Urothelium cell line (cell line): Measurements from ENCODE around the gene CMIP.

ENCODE experiments used
- DNase-seq: peaks from one replicate; pipeline ENCODE4 v3.0.0; 2011; ENCODE audit warnings: low spot score, mixed read lengths
- FAIRE-seq: peaks from 2 replicates; lab custom pipeline; 2011; peaks lifted over from hg19 to GRCh38; lab: Jason Lieb, UNC

The CMIP gene

DNA sequence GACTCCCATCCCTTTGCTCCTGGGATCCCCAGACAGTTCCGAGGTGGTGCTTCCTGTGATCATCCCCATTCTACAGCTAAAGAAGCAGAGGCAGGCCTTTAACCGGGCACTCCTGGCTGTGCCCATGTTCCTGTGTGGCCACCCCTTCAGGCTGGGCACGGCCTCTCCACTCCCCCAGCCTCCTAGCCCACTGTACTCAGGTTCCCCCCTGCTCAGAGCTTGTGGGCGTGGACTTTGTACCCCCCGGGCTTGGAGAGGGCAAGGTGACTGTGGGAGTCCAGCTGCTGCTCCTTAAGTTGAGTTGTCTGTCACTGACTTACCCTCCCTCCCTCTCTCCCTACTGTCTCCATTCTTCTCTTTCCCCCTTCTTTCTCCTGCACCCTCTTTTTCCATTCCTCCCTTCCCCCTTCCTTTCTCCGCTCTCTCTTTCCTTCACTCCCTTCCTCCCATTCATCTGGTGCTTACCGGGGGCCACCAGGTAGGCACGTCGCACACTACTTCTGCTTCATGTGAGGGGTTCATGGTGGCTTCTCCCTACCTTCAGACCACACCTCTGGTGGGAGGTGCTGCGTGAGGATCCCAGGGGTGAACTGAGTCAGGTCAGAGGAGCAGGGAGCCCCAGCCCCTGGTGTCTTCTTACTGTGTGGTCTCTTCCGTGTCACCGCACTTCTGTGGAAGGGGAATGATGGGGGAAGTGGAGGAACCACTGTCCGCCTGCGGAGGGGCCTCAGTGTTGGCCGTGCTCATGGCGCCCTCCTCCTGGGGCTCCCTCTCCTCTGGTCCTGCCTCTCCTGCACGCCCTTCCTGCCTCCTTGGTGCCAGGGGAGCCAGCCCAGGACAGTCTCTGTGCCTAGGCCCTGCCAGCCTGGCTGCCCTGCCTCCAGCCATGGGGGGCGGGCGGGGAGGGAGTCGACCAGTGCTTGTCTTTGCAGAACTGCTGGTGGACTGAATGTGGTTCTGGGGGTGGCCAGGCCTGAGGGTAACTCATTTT is 29.7 kb downstream of the CMIP start:
- FAIRE-seq, result no peak
- no peak for DNase-seq

DNA sequence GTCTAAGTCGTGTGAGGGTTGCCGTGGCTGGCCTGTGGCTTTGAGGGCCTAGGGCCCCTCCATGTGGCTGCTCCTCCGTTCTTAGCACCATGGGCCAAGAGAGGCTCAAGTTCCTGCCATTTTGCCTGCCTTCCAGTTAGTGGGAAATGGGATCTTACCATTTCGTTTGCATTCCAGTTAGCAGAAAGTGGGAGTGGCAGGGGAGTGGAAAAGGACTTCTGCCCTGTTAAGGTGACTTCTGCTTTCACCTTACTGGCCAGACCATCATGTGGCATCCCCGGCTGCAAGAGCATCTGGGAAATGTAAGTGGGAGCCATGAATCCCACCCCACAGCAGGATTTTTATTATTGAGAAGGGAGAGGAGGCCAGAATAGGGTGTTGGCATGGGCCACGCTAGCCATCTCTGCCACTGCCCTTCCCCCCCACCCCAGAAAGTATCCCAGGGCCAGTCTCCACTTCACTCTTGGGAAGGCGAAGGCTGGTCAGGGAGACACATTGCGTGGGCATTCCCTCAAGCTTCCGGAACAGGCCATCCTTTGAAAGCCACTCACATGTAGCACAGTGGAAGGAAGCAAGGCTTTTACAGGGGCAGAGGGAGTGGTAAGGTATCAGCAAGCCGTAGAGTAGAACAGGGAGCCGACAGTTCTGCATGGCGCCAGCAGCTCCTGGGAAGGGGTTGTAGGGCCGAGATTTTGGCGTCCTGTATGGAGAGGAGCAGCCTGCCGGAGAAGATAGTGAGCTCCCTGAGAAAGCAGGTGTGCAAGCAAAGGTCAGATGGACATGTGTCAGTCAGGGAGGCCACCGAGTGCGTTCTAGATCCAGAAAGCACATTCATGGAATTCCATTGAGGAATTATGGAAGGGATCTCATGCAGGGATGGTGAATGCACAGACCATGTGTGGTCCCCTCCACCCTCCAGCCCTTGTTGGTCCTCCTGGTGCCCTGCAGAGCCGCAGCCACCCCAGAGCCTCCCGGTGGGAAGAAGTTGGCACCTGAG is 33.4 kb downstream of the CMIP start:
- FAIRE-seq, result no peak
- no peak for DNase-seq

DNA sequence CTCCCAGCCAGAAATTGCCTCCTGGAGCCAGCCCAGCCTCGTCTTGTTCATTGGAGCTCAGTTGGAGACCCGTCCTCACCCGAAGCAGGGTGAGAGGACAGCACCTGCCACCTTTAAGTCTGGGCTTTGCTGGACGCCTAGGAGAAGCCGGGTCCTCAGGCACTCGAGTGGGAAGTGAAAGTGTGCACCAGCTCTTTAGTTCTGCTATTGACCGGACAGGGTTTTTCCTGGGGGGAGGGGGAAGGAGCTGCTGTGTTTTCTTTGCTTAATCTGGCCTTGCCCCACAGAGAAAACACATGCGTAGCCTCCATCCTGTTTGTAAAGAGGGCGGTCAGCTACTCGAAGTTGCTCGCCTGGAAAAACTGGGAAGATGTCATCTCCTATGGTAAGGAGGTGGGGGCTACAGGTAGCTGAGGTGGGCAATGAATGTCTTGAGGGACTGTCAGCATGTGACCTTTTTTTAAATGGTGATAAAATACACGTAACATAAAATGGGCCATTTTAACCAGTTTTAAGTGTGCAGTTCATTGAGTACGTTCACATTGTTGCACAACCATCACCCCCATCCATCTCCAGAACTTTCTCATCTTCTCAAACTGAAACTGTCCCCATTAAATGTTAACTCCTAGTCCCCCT is 34.4 kb downstream of the CMIP start:
- FAIRE-seq (no peak), DNase-seq (no peak)

DNA sequence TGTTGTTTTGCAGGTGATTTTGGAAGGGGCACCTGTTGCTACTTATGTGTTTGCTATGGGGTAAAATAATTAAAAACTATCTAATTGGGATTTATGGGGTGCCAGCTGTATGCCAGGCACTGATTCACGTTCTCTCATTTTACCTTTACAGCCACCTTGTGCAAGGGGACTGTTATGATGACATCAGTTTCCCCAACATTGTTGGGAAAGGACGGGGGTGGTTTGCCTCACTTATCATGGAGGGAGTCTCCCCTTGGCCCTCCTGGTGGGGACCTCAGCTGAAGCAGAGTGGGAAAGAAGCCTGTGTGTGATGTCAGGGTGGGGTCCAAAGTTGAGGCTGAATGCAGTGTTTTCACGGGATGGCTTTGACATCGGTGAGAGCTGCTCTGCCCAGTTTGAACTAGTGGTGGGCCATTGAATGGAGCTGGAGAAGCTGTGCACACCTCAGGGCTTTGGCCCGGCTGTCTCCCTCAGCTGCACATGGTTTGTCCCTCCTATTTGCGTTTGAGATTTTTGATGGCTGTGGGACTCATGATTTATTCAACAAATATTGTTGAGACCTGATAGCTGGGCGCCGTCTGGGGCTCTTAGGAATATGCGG is 36.1 kb downstream of the CMIP start:
- FAIRE-seq, result no peak
- no peak for DNase-seq

DNA sequence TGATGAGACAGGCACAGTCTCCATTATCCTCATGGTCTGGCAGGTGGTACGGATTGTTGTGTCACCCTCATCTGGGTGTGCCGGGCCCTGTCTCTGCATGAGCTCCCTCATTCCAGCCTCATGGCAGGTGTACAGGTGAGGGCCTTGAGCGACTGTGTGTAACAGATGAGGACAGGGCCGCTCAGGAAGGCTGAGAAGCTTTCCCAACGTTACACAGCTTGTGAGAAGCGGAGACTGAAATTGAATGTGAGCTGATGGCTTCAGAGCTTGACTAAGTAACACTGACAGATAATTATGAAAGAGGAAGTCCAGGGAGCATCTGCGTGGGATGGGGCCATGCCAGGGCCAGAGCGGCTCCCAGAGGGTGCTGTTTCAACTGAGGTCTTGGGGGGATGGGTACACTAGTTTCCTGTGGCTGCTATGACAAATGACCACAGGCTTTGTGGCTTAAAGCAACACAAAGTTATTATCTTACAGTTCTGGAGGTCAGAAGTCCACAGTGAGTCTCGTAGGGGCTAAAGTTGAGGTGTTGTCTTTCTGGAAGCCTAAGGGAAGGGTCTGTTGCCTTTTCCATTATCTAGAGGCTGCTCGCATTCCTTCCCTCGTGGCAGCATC is 36.7 kb downstream of the CMIP start:
- DNase-seq (no peak), FAIRE-seq (no peak)

DNA sequence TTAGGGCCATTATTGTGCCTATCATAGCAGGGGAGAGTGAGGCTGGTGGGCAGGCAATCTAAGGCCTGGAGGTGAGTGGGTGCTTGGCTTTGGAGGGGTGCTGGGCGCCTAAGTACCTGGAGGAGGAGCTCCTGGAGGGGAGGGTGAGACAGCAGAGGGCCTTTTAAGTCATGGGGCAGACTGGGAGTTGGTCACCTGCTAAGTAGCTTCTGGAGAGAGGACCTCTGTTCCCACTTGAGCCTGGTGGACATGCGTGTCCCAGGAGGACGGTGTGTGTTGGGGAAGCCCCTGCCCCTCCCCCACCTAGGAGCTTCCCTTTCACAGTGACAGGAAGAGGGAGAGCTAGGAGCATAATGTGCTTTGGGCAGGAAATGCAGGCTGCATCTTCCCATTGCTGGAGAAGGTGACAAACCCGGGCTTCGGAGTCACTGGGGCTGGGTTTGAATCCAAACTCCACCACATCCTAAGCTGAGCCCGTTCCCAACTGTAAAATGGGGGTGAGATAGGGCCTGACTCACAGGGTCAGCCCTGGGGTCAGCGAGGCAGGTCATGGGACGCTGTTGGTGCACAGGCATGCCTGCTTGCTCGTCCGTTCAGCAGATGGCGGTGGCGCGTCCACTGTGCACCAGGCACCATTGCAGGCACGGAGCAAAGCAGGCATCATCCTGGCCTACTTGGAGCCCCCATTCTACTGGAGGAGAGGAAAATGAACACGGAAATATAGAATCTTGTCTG is 37.9 kb downstream of the CMIP start:
- DNase-seq (no peak), FAIRE-seq (no peak)

DNA sequence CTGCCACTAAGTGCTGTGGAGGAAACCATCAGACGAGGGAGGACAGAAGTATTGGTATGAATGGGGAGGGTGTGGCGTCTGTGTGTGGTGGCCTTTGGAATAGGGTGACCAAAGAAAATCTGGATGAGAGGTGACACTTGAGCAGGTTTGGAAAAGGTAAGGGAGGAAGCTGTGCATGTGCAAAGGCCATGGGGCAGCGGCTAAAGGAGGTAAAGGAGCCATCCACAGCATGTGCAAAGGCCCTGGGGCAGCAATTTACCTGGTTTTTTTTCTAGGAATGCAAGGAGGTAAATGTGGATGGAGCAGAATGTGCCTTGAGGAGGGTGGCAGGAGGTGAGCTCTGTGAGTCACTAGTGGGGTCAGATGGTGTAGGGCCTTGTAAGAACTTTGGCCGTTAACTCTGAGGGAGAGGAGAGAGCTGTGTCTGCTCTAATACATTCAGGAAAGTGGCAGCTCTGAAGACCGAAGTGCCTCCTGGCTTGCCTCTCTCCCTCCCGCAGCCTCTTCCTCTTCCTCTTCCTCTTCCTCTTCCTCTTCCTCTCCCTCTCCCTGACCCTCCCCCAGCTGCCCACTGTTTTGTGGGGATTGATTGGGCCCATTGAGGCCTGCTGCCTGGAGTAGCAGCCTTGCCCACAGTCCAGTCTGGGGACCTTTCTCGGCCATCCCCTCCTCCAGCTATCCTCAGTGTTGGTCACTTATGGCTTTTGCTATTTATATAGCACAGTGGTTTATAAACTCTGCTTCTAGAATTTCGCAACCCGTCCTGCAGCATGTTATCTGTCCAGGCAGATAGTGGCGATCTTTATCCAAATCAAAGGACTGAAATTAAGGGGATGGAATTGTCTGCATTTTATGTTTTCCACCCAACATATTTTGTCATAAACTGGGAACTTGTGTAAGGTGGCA is 38.7 kb downstream of the CMIP start:
- DNase-seq, result no peak
- no peak for FAIRE-seq

DNA sequence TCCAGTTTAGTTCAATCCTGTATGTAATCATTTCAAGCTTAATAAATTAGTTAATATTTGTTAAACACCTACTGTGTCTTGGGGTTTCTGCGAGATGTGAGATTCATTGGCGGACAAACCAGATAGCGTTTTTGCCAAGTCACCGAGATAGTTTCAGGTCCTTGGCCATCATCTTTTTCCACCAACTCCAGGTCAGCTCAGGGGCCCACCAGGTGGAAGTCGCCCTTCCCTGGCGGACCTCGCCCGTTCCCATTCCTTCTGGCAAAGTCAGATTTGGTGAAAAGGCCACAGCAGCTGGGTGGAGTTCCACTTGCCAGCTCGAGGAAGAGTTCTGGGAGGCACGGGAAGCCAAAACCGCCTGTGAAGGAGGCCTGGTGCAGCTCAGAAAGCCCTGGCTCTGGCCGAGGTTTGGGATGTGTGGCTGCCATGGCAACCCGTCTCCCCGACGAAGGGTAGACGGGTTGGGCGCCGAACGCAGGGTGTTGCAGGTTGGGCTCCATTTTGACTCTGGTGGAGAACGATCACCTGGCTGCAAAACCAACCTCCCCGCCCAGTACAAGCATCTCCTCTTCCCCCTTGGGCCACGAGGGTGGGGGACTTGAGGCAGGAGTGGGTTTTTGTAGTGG is 39.5 kb downstream of the CMIP start:
- FAIRE-seq (no peak), DNase-seq (no peak)

DNA sequence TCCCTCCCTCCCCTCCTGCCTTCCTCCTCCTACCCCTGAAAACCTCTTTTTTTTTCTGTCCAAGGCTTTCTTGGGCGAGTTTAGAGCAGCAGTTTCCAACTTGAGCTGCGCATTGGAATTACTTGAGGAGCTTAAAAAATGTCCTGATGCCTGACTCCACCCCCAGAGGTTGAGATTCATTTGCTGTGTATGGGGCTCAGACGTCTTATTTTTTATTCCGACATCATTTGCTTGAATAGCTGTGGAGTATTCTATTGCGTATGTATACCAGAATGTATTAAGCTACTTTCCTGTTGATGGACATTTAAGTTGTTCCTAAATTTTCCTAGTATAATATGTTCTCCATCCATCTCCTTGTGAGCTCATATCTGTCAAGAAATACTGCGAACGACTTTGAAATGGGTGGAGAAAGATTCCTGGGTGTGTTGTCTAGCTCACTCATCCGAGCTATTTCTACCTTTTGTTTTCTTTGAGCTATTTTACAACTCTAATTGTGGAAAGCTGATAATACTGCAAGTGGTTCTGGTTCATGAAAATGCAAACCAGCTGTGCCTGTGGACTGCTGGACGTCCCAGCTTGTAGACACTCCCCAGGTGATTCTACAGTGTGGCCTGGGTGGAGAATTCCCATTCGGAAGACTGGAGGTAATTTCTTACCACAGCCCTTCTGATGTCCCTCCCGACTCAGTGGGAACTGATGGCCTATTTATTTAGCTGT is 40.5 kb downstream of the CMIP start:
- no peak for DNase-seq
- no peak for FAIRE-seq

DNA sequence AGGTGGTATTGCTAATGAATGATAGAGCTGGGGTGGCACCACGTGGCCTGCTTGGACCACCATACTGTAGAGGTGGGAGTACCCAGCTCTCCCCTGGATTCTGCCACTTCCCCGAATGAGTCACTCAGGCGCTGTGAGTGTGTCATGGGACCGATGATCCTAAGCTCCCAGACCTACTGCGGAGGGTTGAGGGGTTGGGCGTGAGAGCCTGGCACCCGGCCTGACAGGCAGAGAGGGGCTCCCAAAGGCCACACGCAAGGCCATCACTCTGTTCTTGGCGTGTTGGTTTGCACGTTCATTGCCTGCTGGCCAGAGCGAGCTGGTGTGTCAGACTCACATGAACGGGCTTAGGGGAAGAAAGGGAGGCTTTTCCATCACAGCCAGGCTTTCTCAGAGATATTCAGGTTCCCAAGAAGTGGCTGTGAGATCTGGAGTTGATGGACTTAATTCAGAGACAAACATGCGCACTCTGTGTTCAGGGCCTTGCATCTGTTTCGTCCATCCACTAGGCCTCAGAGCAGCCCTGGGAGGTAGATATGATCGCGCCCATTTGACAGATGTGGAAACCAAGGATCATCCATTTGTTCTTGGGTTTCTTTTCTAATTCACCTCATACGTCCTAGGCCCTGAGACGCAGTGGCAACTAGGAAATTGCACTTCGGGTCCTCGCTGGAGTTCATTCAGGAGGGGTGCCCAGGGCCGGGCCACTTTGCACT is 41.4 kb downstream of the CMIP start:
- DNase-seq (peak; percentile 18), FAIRE-seq (no peak)

DNA sequence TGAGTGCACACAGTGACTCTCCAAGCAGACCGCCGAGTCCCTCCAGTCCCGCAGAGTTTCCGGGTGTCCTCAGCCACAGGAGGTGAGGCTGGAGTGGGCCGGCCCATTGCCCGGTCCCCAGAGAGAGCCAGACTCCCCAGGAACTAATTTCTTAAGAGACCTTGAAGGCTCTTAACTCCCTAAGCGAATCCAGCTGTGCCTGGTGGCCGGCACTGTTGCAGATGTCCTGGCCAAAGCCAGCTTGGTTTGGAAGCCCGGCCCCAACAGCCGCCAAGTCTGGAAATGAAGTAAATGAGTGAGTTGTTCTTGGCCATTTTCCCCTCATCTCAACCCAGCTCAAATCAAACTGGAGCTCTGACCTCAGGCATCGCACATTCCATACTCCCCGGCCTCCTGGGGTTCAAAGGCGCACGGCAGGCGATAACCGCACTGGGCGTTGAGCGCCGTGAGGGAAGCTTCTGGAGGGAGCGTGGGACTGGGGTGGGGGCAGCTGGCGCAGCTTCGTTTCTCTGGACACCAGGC is 42.0 kb downstream of the CMIP start:
- no peak for DNase-seq
- FAIRE-seq, result no peak

DNA sequence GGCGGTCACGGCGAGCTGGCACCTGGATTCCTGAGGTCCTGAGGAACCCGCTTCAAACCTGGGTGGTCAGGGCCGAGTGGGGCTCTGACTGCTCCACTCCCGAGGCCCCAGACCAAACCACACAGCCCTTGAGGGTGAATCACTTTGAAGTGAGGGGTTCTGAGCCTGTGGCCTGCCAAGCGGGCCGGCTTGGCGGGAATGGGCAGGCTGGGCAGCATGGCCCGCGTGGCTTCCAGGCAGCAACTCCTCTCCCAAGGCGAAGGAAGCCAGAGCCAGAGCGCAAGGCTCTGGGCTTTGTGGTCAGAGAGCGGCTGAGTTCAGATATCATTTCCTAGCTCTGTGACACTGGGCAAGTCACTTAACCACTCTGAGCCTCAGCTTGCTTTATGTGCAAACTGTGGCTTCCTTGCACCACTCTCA is 42.7 kb downstream of the CMIP start:
- no peak for FAIRE-seq
- DNase-seq, result no peak

DNA sequence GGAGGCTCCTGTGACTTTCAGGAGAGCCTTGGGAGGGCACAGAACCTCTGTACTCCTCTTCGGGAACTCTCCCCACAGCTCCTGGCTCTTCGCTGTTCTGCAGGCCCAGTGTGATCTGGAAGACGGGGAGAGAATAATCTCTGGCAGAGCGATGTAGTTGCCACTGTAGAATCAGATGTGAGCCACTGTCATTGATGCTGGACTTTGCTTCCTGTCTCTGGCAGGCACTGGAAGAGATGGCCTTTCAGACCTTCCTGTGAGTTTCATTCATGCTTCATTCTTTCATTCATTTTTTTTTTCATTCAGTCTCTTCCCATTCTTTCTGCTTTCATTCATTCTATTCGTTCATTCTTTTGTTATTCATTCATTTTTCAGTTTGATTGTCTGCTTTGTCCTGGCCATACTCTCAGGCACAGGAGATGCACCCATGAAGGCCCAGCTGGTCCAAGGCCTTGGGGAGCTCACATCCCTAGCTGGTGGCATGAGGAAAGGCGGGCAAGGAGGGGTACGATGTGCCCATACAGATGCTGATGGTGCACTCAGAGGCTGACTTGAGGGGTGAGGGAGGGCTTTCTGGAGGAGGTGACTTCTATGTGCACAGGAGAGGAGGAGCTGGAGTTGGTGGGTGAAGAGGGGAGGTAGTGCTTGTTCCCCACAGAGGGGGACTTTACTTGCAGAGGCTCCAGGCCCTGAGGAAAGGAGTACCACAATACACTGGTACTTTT is 44.2 kb downstream of the CMIP start:
- no peak for DNase-seq
- no peak for FAIRE-seq

DNA sequence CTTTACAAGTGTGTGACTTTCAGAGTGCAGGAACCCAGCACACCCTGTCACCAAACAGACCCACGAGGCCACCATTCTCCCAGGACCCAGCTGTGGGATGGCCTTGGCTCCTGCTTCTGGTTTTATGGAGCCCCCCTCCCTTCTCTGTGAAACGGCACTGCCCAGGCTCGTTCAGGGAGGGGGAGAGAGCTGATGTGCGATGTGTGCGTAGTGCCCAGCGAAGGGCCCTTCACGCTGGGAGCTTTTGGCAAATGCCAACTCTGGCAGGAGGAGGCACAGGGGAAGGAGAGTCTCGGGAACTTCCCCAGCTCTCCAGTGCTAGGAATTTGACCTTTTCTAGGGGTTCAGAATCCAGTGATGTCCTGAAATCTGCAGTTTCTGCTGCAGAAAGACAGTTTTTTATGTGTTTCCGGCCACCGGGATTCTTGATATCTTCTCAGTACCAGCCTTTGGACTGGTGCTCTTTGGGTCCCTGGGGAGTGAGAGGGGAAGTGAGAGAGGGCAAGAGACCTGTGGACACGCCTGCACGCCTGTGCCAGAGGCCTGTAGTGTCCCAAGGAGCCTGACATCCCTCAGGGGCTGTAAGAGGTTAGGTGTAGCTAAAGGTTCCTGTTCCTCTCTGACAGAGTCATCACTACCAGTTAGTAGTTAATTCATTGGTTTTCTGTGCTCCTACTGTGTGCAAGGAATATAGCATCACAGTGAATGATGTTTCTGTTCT is 45.1 kb downstream of the CMIP start:
- DNase-seq (no peak), FAIRE-seq (no peak)

DNA sequence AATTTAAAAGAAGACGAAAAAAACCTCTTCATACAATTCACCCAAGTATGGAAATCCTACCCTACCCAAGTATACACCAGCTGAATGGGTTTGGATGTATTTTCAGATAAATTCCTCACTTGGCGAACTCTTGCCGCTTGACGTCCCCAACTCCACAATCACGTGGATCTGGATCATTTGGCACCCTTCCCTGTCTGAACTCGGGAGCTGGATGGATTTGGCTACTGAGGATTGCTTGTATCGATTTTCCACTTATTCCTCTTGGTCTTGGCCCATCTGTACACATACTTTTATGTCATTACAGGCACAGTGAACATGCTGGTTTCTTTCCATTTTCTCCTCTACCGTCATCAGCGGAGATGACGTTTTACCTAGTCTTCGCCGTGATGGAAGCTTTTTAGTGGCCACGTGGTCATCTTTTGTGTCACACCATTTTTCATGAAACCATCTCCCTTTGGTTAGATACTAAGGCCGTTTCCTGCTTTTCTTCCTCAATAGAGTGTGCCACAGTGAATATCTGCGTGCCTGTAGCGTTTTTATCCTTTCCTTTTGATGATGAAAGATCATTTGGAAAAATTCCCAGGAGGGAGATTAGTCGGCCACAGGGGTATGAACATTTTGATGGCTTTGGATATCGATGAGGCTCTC is 47.1 kb downstream of the CMIP start:
- DNase-seq (no peak), FAIRE-seq (no peak)
